NCI-H146 (cell line): Measurements from ENCODE around the gene TCERG1L.

Experiments
- DNase-seq: peaks from one replicate; lab custom pipeline; 2025; lab: John Stamatoyannopoulos, UW

TCERG1L gene

DNA sequence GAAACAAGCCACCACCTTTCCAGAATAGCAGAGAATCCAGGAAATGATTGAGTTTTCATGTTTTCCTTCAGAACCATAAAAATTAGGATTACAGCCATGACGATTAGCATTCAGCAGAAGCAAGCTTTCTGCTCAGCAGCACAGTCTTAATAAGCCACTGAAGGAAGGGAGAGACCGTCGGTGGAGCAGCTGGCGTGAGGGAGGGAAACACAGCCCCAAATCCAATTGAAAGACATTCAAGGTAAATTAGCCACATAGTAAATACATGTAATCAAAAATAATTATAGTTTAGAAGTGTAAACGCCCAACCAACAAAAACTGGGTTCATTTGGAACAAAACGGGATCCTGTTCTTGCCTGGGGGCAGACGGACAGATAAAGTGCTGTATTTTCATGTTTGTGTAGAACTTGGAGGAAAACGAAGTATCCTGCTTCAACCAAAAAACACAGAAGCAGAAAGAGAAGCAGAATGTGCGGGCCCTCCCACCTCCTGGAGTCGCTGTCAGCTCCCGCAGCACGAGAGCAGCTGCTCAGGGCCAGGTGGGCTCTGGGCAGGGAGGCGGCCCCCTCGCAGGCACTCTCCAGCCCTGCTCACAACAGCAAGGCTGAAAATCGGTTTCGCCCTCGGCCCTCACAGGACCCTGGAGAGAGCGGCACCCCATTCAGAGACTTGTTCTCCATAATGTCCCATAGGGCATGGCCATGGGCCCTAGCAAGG, 84.9 kb downstream of the TCERG1L start:
- DNase-seq = peak; percentile 93

DNA sequence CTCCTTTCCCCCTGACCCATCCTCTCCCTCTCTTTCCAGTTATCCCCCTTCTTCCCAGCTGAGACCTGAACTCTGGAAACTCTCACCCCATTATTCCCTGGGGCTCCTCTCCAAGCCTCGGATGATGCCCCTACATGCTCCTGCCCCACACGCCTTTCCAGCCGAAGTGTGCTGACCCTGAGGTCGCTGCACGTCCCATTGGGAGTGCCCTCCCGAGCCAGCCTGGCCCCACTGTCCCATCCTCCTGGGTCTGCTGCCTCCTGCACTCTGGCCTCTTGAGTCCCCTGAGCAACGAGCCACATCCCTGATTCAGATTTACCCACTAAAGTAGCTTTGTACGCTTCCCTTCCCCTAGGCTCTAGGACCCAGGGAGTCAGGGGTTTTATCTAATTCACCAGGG, 87.4 kb downstream of the TCERG1L start:
- DNase-seq = no peak

DNA sequence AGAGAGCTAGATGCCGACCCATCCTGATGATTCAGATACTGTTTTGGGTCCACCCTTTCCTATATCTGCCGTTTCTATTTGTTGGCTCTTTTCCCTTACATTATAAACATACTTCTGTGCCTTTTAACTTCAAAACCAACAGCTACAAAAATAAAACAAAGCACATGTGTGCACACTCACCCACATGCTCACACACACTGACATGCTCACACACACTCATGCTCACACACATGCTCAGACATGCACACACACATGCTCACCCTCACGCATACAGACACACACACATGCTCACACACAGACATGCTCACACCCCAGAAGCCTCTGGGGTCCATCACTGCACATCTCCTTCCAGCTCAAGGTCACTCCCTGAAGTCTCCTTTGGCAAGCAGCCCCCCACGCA, 88.1 kb downstream of the TCERG1L start:
- no peak for DNase-seq

DNA sequence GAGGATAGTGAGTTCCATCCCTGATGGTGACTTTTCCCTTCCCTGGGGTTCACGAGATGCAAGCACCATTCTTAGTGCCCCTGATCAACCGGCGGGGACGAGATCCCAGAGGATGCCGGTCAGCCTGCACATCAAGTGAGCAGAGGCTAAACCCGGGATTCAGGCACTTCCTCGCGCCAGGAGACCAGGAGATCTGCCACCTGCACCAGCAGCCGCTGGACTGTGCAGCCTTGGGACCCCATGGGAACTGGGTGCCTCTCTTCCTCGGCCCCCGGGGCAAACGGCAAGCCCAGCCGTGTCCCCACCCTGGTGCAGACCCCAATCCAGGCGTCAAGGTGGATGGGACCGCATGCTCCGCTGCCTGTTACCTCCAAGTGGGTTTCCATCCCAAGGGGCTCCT, 88.5 kb downstream of the TCERG1L start:
- DNase-seq = no peak

DNA sequence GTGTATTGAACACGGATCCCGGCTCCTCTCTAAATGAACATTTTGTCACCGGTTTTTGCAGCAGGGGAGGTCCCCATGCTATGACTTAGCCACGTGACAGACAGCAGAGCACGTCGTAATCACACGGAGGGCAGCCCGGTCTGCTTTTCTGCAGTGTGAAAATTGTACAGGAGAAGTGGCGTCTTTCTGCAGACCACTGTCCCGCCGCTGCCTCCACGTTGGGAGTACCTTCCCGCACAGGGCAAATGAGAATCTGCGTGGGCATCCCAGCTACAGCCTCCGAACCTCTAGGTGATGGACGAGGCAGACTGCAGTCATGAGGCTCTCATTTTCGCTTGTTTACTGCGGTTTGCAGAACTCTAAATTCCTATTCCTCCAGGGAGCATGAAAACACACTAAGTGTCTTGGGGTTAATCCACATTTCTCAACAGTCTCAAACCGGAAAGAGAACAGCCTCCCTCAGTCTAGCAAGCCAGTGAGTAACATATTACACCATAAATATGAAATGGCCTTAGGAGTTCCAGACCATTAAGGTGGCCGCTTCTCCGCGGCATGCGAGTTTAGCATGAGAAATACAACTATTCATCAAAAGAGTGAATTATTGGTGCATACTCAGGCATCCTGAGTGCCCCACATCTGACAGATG, 89.8 kb downstream of the TCERG1L start:
- DNase-seq = no peak

DNA sequence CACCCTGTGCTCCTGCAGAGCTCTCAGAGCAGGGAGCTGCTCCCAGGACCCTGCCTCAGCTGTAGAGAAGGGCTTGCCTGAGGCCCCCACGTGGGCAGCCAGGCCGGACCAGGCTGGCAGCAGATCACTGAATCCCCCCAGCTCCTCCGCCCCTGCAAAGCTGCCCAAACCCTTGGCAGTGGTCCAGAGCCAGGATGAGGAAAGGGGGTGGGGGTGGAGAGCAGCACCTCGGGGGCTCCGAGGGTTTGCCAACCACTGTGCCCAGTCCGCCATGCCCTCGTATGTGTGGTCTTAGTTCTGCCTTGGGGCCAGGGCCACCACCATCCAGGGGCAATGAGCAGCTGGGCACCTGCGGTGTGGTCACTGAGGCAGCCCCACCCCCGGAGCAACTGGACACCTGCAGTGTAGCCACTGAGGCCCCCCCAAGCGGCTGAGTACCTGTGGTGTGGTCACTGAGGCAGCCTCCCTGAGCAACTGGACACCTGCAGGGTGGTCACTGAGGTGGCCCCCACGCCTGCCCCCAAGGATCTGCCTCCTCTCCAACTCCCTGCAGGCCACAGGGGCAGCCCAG, 90.8 kb downstream of the TCERG1L start:
- DNase-seq = no peak

DNA sequence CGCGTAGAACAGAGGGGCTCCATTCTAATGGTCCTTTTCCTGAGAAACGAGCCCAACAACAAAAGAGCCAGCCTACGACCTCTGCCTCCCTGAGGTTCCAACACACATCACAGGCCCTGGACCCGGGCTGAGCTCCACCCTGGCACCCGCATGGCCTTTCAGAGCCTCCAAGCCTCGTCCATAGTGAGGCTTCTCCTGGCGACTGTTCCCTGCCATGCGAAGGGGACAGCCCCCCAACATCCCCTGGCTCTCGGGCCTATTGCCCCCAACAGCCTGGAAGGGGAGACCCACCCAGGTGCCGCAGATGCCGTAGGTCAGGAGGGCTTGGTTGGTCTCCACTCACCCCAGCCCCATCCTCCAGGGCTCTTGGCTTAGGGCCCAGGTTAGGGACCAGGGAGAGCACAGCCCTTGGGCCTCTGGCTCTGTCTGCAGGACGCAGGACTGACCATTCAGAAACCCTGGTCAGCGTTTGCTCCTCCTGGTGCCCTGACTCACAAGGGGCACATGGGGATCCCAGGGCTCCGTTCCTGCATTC, 91.5 kb downstream of the TCERG1L start:
- no peak for DNase-seq

DNA sequence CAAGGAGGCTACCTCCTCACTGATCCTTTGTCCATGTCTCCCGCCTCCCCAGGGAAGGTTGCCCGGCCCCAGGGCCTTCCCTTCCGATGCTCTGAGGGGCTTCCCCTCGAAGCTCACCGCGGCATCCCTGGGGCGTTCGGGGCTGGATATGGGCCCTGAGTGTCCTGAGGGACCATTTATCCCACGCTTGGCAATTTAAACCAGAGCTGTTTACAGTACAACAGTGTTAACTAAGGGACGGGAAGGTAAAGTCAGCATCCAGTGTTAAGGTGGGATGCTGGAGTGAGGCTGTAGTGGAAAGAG, 92.0 kb downstream of the TCERG1L start:
- DNase-seq = no peak

DNA sequence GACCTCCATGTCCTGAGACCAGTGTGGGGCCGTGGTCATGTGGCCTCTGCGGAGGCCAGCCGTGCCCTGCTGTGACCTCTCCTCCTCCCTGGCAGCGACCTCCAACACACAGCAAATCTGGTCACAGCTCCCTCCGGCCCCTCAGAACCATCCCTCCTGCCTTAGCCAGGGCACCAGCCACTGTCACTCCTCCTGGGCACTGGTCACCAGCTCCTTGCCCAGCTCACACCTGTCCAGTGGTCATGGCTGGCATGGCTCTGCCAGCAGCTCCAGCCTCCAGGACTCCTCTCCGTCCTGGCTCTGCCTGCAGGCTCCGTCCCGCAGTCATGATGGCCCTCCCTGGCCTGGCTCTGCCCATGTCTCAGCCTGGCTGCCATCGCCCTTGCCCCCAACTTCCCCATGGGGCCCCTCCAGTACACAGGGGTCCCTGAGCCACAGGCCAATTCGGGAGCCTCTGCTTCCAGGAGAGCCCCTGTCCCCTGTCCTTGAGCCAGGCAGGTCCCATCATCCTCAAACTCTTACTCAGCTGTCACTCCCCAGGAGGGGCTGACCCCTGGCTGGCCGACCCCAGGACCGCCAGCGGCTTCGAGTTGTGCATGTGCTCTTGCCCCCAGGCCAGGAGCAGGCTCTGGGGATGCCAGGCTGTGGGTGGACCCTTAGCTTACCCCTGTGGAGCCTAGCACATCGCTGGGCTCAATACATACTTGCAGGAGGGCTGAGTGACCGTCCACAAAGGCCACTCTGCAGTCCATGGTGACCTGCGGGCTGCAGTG, 92.5 kb downstream of the TCERG1L start:
- DNase-seq = no peak

DNA sequence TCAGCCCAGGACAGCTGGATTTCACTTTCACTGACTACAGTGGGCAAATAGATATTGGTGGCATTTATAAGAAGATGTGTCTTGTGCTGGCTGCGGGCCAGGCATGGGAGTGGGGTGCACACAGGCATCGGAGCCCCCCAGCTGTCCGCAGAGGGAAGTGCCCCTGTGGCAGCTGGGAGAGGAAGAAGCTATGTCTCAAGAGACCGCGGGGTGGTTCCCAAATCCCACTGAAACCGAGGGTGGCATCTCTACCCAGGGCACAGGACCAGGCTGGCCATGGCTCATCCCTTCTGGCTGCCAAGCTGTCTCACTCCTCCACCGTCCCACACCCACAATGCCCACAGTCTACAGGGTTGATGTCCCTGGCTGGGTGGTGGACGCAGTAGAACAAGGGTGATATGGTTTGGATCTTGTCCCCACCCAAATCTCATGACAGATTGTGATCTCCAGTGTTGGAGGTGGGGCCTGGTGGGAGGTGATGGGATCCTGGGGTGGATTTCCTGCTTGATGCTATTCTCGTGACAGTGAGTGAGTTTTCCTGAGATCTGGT, 94.8 kb downstream of the TCERG1L start:
- no peak for DNase-seq

DNA sequence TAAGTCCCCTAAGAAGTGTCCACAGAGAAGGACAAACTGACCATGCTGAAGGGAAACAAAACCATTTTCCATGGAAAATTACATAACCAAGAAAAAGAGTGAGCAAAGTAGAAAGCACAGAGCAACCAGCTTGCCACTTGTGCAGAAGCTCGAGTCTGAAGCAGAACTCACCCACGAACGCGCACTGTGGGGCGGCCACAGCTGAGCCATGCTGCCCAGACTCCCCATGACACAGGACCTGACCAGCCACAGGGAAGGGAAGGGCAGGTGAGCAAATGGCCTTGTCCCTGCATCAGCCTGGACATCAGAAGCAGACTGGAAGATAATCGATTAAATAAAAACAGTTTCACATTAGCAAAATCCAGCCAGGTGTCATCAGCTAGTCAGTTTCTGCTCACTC, 95.7 kb downstream of the TCERG1L start:
- no peak for DNase-seq

DNA sequence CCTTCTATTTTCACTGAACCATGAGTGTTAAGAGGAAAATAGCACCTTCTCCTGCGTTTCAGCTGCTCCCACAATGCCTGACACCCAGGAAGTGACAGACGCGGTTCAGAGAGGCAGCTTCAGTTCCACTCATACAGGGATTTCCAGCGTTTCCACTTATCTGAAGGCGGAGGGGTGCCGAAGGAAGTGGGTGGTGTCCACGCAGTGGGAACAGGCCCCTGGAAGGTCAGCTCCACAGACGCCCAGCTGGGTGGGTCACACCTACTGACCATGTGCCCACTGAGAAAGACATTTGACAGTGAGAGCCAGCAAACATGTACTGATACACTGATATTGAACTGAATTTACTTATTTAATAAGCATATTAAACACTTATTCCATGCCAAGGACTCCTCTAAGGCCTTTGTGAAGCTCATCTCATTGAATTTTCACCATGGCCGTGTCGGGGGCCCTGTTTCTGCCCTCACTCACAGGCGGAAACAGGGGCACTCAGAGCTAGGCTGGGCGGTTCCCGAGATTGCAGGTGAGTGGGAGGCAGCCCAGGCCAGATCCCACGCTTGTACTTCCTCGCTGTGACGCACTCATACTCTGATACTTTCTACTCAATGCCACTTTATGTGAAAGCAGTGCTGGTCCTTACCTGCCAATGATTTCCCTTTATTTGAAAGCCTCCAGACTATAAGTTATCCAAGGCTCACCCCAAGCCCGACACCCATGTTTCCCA, 96.8 kb downstream of the TCERG1L start:
- DNase-seq = no peak

DNA sequence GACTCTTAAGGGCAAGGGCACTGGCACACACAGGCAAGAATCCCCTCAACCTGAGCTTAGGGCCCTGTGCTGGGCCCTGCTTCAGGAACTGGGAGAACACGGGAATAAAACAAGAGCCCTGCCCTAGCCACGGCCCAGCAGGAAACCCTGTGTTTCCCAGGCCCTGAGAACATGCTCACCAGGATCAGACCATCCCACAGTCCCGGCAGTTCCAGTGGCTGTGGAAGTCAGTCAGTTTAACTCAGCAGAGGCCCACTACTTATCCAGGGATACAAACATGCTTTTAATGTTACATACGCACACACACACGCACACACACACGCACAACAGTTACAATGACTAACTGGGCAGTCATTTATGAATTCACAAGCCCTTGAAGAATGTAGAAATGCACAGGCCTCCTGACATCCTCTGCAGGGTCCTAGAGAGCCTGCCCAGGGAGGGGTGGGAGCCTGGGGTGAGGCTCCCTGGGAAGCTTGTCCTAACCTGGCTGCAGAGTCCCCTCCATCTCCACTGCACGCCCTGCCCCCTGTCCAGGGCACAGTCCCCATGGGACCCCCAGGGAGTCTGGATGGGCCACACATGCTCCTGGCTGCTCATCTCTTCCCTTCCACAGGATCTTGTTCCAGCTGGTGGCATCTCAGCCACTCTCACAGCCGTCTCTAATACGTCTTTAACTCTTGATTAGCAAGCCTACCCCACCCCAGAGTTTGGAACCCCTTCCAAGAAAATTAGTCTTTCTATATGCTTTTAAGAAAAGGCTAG, 97.6 kb downstream of the TCERG1L start:
- DNase-seq = no peak

DNA sequence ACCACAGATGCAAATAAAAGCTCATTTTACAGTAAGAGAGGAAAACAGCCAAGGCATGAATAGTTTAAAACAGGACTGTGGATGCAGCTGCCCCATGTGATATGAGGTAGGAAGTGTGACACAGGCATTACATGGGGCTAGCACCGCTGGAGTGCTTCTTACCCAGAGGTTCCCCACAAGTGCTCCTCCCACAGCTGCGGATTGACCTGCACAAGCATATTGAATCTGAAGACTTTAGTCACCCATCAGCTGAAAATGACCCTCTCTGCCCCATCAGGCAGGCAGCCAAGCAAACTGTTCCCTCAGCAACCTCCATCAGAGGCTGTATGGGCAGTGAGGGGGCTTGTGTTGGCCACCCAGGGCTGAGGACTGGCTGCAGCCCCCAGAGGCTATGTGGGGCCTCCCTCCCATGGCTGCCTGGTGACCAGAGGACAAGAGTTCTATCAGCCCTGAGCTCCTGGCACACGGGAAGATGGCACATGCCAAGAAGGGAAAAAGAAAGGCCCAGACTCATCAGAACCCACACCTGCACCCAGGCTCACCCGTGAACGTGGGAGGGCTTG, 98.7 kb downstream of the TCERG1L start:
- DNase-seq = no peak

DNA sequence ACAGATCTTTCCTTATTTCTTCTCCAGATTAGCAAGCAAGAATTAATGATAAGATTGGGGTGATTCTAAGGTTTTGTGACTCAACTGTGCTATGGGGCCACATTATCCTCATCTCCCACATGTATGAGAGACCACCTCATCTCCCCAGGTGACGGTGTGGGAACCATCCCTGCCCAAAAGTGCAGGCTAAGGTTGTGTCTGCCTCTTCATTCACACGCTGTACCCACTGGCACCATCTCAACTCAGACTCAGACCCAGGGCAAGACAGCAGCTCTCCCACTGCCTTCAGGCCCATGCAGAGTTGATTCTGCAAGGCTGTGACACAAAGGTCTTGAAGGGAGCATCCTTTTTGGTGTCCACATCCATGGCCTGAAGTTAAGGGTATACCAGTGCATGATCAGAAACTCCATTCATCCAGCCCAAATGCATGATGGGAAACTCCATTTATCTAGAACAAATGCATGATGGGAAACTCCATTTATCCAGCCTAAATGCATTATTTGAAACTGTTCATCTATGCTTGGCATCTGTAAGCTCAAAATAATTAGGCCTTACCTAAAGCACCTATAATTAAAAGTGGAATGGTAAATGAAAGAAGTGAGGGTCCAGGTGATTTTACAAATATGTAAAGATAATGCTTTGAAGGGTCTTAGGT, 99.4 kb downstream of the TCERG1L start:
- no peak for DNase-seq

DNA sequence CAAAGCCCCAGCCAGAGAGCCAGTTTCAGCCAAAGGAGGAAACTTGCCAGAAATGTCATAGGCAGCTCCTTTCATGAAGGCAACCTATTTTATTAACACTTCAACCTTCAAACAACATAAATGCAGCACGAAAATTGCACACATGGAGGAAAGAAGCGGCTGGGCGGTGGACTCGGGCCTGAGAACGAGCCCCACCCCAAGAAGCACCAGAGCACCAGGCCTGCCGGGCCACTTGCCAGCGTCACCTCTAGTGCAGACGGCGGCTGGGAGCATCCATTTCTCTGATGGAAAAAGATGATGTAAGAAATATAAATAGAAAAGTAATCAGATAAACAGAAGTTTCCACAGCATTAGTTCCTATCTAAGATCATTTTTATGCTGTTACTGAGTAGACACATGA, 100.0 kb downstream of the TCERG1L start:
- DNase-seq = no peak

DNA sequence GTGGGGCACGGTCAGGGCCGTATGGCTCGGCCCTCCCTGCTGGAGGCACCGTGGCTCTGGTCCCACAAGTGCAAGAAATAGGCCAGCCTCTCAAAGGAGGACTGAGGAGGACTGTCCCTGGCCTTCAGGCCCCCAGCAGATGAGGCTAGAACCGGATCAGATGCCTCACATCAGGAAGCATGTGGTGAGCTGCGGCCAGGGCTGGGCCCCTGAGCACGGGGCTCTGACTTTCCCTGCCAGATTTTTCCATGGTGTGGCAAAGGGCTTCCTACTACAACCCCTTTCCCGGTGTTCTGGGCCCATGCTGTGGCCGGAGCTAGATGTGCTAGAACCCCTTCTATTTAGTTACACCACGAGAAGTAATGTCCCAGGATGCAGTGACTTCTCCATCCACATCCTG, 100.4 kb downstream of the TCERG1L start:
- no peak for DNase-seq

DNA sequence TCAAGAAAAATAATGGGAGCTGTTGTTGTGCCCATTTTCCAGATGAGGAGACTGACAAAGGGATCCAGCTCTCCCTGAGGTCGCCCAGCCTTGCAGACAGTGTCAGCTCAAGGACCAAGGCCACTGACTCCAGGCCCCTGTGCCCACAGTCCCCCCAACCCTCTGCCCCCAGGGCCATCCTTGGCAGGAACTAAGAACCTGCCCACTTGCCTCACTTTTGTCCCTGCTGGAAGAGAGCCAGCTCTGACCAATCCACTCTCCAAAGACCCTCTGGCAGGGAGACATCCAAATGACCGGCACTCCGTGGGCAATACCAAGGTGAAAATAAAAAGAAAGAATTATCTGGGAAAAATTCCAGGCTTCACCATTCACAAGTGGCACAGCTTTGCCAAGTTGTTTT, 101.3 kb downstream of the TCERG1L start:
- DNase-seq = no peak

DNA sequence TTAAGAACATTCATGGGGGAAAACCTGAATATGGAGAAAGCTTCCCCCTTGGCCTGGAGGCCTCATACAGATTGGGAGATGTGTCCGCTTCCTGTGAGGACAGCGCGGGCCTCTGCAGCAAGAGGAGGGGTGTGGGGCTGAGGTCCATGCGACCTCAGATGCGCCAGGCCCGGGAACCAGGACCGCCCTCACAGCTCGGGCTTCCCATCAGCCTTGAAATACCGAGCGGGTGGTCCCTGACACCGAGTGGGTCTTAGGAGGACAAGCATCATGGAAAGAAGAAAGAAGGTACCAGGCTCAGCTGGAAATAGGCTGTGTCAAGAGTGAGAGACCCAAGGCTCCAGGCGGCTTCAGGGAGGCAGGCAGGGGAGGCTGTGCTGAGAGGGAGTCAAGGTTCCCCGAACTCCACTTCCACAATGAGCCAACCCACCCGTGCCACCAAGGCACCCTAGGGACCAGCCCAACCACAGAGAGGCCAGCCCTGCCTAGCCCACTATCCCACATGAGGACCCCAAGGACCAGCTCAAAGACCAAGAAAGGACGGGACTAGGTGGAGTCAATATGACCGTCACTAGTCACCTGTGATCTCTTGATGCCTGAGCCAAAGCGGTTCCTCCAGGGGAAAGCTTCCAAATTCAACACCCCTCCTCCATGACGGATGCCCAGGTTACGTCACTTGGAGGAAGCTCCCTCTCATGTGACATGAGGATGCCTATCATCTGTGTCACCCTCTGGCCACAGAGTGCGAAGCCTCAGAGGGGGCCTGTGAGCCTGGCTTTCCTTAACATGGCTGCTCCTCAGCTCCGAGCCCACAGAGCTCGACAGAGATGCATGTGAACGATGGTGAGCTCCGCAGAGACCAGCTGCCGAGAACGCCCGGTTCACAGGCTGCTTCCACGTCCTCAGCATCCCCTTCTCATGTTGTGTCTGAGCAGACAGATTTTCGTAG, 103.7 kb downstream of the TCERG1L start:
- DNase-seq = no peak
